Endothelial cell of umbilical vein (primary cell): ENCODE data around the gene IBA57. TPM values are rescaled to one million over a fixed set of nuclear protein-coding genes. Genes with fewer than 3 reads are reported as not detected.

Source experiments
- BruUV-seq: library from RNA; stranded (reverse); fragments of 400-500 nt; replicated peaks from 2 replicates; lab custom pipeline; 2021; lab: Mats Ljungman, UMichigan
- CTCF ChIA-PET: fragments of 300-600, 350-600 bp; sonication (Branson Sonifier 250); formaldehyde crosslinking; loops from one replicate; lab custom pipeline; 2021; ENCODE audit warnings: antibody characterized with exemption, inconsistent platforms; lab: Charles Lee
- POLR2A ChIA-PET: fragments of 300-600, 350-600 bp; sonication (Branson Sonifier 250); formaldehyde crosslinking; loops from one replicate; lab custom pipeline; 2021; ENCODE audit warnings: antibody characterized with exemption, inconsistent platforms; lab: Charles Lee
- DNase-seq: peaks from one replicate; pipeline ENCODE4 v3.0.0-alpha.2; 2011; ENCODE audit warnings: low read depth, low spot score
- FAIRE-seq: peaks from 2 replicates; lab custom pipeline; 2011; peaks lifted over from hg19 to GRCh38; lab: Jason Lieb, UNC
- H2AFZ ChIP-seq: 2 replicates; pipeline ENCODE4 v1.6.0; 2012; ENCODE audit warnings: low read depth, low read length, control low read depth, inconsistent platforms
- H3K27ac ChIP-seq: 2 replicates; pipeline ENCODE4 v1.5.1; 2011; ENCODE audit warnings: low read depth, mild to moderate bottlenecking, control low read depth, low read length, moderate library complexity; ENCODE audit not compliant: insufficient read depth
- H3K27me3 ChIP-seq, 2 experiments: 2 replicates each; pipeline versions ENCODE4 v1.6.0 to v1.6.1; 2011; ENCODE audit warnings: low read length in 2 of 2, mixed read lengths in 1 of 2; ENCODE audit not compliant: control insufficient read depth in 2 of 2, insufficient read depth in 2 of 2
- H3K36me3 ChIP-seq, 2 experiments: 2 replicates in 1 of 2; 3 replicates in 1 of 2; pipeline ENCODE4 v1.5.1; 2011; ENCODE audit warnings: low read length in 2 of 2, mild to moderate bottlenecking in 1 of 2, moderate library complexity in 1 of 2; ENCODE audit not compliant: control insufficient read depth in 2 of 2, insufficient read depth in 2 of 2; ENCODE audit errors: extremely low read depth in 1 of 2
- H3K4me1 ChIP-seq: 3 replicates; pipeline ENCODE4 v1.5.1; 2011; ENCODE audit warnings: mild to moderate bottlenecking, low read length; ENCODE audit not compliant: control insufficient read depth, insufficient read depth; ENCODE audit errors: extremely low read depth
- H3K4me2 ChIP-seq: 2 replicates; pipeline ENCODE4 v1.6.1; 2011; ENCODE audit warnings: low read length, control low read depth, mixed read lengths; ENCODE audit not compliant: insufficient read depth
- H3K4me3 ChIP-seq, 3 experiments: fragments of 200-600 bp in 1 of 3; sonication (generic), shearing (Covaris generic) in 1 of 3; replicated peaks in 1 of 3; 2 replicates each; pipeline ENCODE4 v1.5.1; 2011 to 2016; ENCODE audit warnings: control low read depth in 3 of 3, low read length in 3 of 3, mild to moderate bottlenecking in 2 of 3, inconsistent platforms in 1 of 3, low read depth in 1 of 3, moderate library complexity in 1 of 3; ENCODE audit not compliant: insufficient read depth in 1 of 3
- H3K79me2 ChIP-seq: 2 replicates; pipeline ENCODE4 v1.6.0; 2012; ENCODE audit warnings: low read length, inconsistent platforms; ENCODE audit not compliant: control insufficient read depth, insufficient read depth
- H3K9ac ChIP-seq: replicated peaks from 2 replicates; pipeline ENCODE3; 2011; ENCODE audit warnings: low read length, control low read depth; ENCODE audit not compliant: insufficient read depth; ENCODE audit errors: extremely low read depth
- H3K9me1 ChIP-seq: replicated peaks from 3 replicates; pipeline ENCODE4 v1.6.0; 2011; ENCODE audit warnings: mild to moderate bottlenecking, low read length; ENCODE audit not compliant: control insufficient read depth, insufficient read depth; ENCODE audit errors: extremely low read depth
- H3K9me3 ChIP-seq: replicated peaks from 2 replicates; pipeline ENCODE4 v1.5.1; 2012; ENCODE audit warnings: low read length, inconsistent platforms; ENCODE audit not compliant: control insufficient read depth, insufficient read depth
- H4K20me1 ChIP-seq: replicated peaks from 2 replicates; pipeline ENCODE3; 2011; ENCODE audit warnings: mild to moderate bottlenecking, low read length; ENCODE audit not compliant: control insufficient read depth, insufficient read depth; ENCODE audit errors: extremely low read depth
- EZH2 ChIP-seq: IDR thresholded peaks from 2 replicates; pipeline ENCODE4 v1.6.1; 2012; ENCODE audit warnings: borderline replicate concordance, low read depth, mild to moderate bottlenecking, moderate library complexity, low read length, inconsistent platforms; ENCODE audit not compliant: severe bottlenecking
- FOS ChIP-seq: IDR thresholded peaks from 2 replicates; pipeline ENCODE4 v1.6.1; 2011; ENCODE audit warnings: mild to moderate bottlenecking, low read length, moderate library complexity, borderline replicate concordance; ENCODE audit not compliant: insufficient read depth
- GATA2 ChIP-seq: IDR thresholded peaks from 2 replicates; pipeline ENCODE4 v1.7.0; 2011; ENCODE audit warnings: low read depth, mild to moderate bottlenecking, moderate library complexity, mixed read lengths, low read length; ENCODE audit not compliant: insufficient read length, insufficient read depth
- JUN ChIP-seq: IDR thresholded peaks from 2 replicates; pipeline ENCODE4 v1.6.1; 2011; ENCODE audit warnings: borderline replicate concordance, low read depth; ENCODE audit not compliant: insufficient read length, insufficient read depth
- MYC ChIP-seq: IDR thresholded peaks from one replicate; pipeline ENCODE4 v1.6.1; 2011; ENCODE audit warnings: mild to moderate bottlenecking, low read depth, low read length
- POLR2A ChIP-seq: IDR thresholded peaks from 2 replicates; pipeline ENCODE4 v1.6.1; 2012; ENCODE audit warnings: low read depth, mild to moderate bottlenecking, control low read depth, low read length
- POLR2AphosphoS5 ChIP-seq: IDR thresholded peaks from 2 replicates; pipeline ENCODE4 v1.6.1; 2012; ENCODE audit warnings: low read depth, mild to moderate bottlenecking, control low read depth, low read length, moderate library complexity; ENCODE audit not compliant: insufficient read depth
- dilution Hi-C: fragments of 300-500 bp; cut with MboI; formaldehyde crosslinking; loops from one replicate; pipeline ENCODE4 v1.15.0; 2019; ENCODE audit warnings: low sequenced_read_pairs; ENCODE audit not compliant: extremely low pct_ligation_motif_present
- intact Hi-C: fragments of 100-400 bp; cut with micrococcal nuclease; formaldehyde crosslinking; loops from one replicate; pipeline ENCODE4 v1.10.0; 2022
- polyA plus RNA-seq, 4 experiments: library from polyadenylated mRNA; depleted of rRNA in 3 of 4; stranded (reverse) in 3 of 4; unstranded in 1 of 4; fragments of >200 nt; gene quantifications; 2 replicates each; pipeline versions ENCODE4 v1.2.1 to v1.2.3, GENCODE V29; 2011 to 2012; ENCODE audit warnings: missing spikeins in 1 of 4
- total RNA-seq: library from RNA; stranded (reverse); gene quantifications from 2 replicates; pipeline ENCODE4 v1.2.3, GENCODE V29; 2021
- TF ChIP-seq, protein P1 (sequence below): IDR thresholded peaks from 2 replicates; pipeline ENCODE4 v1.6.1; 2011; ENCODE audit not compliant: insufficient read depth, insufficient read length
- TF ChIP-seq, protein P2 (sequence below), 2 donors: IDR thresholded peaks; 1 replicate in 1 of 2; 2 replicates in 1 of 2; pipeline ENCODE4 v1.5.1; 2011; ENCODE audit warnings: low read length in 2 of 2, mild to moderate bottlenecking in 2 of 2, moderate library complexity in 2 of 2, control low read depth in 1 of 2, inconsistent platforms in 1 of 2, low read depth in 1 of 2; ENCODE audit not compliant: insufficient read depth in 1 of 2; ENCODE audit errors: extremely low read depth in 1 of 2

IBA57 gene
- total and polyA plus RNA-seq, 2 donors (not counting 3 experiments of a cell fraction or from before 2014, with no cell fraction given), result 3.4 to 7.7 TPM

DNA sequence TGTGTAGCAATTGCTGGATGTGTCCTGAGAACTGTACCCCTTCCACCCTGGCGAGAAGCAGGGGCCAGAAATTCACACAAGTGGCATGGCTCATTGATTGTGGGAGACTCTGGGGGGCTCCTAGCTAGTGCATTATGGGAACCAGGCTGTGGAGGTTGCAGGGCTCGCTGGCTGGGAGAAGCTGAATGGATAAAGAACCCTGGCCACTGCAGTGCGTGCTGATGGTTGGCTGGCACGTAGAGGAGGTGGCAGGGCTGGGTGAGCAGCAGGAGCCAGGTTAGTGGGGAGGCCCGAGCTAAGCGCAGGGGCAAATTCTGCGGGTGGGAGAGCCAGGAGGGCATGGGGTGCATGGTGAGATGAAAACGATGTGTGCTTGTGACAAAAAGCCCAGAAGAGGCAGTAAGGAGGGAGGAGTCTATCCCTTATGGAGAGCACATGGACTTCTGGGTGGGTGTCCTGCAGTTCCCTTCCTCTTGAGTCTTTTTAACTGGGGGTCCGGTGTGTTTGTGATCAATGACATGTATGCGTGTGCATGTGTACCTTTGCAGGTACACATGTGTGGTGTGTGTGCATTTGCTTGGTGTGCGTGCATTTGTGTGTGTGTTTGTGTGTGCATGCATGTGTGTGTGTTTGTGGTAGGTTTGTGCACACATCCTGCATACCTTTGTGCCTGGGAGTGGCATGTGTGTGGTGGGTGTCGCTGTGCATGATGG, 22.0 kb upstream of the IBA57 start:
- H3K4me2 ChIP-seq, result no peak overlapping the region
- peaks cover 0 to 16% of the 10 kb centered on the region in 2 experiments for H3K36me3 ChIP-seq
- dilution Hi-C loops (no loop called here), intact Hi-C loops (no loop called here)
- POLR2A ChIA-PET, result interaction anchor here (1.4 kb wide), 1 partner anchor 22 kb away, joined by 3 read pairs; the partner anchor contains the start of gene IBA57
- peaks cover 27% of the 10 kb centered on the region for H3K4me1 ChIP-seq
- no peak overlapping the region for H3K4me3 ChIP-seq
- TF ChIP-seq POLR2A (no peak), FOS (no peak), GATA2 (no peak), POLR2AphosphoS5 (no peak), JUN (no peak), EZH2 (no peak), MYC (no peak)
- TF ChIP-seq, protein P1, sequence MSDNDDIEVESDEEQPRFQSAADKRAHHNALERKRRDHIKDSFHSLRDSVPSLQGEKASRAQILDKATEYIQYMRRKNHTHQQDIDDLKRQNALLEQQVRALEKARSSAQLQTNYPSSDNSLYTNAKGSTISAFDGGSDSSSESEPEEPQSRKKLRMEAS, result no peak
- TF ChIP-seq, protein P2, sequence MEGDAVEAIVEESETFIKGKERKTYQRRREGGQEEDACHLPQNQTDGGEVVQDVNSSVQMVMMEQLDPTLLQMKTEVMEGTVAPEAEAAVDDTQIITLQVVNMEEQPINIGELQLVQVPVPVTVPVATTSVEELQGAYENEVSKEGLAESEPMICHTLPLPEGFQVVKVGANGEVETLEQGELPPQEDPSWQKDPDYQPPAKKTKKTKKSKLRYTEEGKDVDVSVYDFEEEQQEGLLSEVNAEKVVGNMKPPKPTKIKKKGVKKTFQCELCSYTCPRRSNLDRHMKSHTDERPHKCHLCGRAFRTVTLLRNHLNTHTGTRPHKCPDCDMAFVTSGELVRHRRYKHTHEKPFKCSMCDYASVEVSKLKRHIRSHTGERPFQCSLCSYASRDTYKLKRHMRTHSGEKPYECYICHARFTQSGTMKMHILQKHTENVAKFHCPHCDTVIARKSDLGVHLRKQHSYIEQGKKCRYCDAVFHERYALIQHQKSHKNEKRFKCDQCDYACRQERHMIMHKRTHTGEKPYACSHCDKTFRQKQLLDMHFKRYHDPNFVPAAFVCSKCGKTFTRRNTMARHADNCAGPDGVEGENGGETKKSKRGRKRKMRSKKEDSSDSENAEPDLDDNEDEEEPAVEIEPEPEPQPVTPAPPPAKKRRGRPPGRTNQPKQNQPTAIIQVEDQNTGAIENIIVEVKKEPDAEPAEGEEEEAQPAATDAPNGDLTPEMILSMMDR (IDR thresholded peaks at IDR 0.05; ENCODE audit: extremely low read depth in 1 of 2, insufficient read depth in 1 of 2, low read depth in 1 of 2, low read length in 2 of 2), result no peak
- no peaks in the 10 kb centered on the region for H4K20me1 ChIP-seq
- H3K79me2 ChIP-seq, result peaks cover 68% of the 10 kb centered on the region
- H2AFZ ChIP-seq, result no peak overlapping the region
- no peaks in the 10 kb centered on the region for H3K9me3 ChIP-seq
- no peak overlapping the region for H3K9ac ChIP-seq
- DNase-seq (no peak), FAIRE-seq (no peak)
- H3K9me1 ChIP-seq, result no peaks in the 10 kb centered on the region
- no peak overlapping the region for H3K27ac ChIP-seq
- CTCF ChIA-PET, result interaction anchor here (3.5 kb wide), 1 partner anchor 13 kb away, joined by 12 read pairs; no protein-coding TSS in a partner anchor
- no TSS peak for BruUV-seq
- H3K27me3 ChIP-seq, result no peaks in the 10 kb centered on the region
